ENCODE data around the gene PFDN6. TPM values are rescaled to one million over a fixed set of nuclear protein-coding genes. Genes with fewer than 3 reads are reported as not detected.
A peak's percentile ranks its signal among the peaks of the same experiment; 100 is the strongest.

The PFDN6 gene
- total and polyA plus RNA-seq, 9 of the 15 experiments (the other 6 are each of a cell fraction or from before 2014, with no cell fraction given) = 6.8 to 475 (median 216) TPM

GRCh38 chr6:33313709-33314514 is 24.5 kb downstream of the PFDN6 start, which contains the start of gene TAPBP (continued):
- TF ChIP-seq, protein P1, sequence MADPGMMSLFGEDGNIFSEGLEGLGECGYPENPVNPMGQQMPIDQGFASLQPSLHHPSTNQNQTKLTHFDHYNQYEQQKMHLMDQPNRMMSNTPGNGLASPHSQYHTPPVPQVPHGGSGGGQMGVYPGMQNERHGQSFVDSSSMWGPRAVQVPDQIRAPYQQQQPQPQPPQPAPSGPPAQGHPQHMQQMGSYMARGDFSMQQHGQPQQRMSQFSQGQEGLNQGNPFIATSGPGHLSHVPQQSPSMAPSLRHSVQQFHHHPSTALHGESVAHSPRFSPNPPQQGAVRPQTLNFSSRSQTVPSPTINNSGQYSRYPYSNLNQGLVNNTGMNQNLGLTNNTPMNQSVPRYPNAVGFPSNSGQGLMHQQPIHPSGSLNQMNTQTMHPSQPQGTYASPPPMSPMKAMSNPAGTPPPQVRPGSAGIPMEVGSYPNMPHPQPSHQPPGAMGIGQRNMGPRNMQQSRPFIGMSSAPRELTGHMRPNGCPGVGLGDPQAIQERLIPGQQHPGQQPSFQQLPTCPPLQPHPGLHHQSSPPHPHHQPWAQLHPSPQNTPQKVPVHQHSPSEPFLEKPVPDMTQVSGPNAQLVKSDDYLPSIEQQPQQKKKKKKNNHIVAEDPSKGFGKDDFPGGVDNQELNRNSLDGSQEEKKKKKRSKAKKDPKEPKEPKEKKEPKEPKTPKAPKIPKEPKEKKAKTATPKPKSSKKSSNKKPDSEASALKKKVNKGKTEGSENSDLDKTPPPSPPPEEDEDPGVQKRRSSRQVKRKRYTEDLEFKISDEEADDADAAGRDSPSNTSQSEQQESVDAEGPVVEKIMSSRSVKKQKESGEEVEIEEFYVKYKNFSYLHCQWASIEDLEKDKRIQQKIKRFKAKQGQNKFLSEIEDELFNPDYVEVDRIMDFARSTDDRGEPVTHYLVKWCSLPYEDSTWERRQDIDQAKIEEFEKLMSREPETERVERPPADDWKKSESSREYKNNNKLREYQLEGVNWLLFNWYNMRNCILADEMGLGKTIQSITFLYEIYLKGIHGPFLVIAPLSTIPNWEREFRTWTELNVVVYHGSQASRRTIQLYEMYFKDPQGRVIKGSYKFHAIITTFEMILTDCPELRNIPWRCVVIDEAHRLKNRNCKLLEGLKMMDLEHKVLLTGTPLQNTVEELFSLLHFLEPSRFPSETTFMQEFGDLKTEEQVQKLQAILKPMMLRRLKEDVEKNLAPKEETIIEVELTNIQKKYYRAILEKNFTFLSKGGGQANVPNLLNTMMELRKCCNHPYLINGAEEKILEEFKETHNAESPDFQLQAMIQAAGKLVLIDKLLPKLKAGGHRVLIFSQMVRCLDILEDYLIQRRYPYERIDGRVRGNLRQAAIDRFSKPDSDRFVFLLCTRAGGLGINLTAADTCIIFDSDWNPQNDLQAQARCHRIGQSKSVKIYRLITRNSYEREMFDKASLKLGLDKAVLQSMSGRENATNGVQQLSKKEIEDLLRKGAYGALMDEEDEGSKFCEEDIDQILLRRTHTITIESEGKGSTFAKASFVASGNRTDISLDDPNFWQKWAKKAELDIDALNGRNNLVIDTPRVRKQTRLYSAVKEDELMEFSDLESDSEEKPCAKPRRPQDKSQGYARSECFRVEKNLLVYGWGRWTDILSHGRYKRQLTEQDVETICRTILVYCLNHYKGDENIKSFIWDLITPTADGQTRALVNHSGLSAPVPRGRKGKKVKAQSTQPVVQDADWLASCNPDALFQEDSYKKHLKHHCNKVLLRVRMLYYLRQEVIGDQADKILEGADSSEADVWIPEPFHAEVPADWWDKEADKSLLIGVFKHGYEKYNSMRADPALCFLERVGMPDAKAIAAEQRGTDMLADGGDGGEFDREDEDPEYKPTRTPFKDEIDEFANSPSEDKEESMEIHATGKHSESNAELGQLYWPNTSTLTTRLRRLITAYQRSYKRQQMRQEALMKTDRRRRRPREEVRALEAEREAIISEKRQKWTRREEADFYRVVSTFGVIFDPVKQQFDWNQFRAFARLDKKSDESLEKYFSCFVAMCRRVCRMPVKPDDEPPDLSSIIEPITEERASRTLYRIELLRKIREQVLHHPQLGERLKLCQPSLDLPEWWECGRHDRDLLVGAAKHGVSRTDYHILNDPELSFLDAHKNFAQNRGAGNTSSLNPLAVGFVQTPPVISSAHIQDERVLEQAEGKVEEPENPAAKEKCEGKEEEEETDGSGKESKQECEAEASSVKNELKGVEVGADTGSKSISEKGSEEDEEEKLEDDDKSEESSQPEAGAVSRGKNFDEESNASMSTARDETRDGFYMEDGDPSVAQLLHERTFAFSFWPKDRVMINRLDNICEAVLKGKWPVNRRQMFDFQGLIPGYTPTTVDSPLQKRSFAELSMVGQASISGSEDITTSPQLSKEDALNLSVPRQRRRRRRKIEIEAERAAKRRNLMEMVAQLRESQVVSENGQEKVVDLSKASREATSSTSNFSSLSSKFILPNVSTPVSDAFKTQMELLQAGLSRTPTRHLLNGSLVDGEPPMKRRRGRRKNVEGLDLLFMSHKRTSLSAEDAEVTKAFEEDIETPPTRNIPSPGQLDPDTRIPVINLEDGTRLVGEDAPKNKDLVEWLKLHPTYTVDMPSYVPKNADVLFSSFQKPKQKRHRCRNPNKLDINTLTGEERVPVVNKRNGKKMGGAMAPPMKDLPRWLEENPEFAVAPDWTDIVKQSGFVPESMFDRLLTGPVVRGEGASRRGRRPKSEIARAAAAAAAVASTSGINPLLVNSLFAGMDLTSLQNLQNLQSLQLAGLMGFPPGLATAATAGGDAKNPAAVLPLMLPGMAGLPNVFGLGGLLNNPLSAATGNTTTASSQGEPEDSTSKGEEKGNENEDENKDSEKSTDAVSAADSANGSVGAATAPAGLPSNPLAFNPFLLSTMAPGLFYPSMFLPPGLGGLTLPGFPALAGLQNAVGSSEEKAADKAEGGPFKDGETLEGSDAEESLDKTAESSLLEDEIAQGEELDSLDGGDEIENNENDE (IDR thresholded peaks at IDR 0.05; ENCODE audit: low read depth, low read length) = no peak
- TF ChIP-seq CREM (IDR thresholded peaks at IDR 0.05; ENCODE audit: low read depth) (peak; percentile 20; the same call in 1 of the 2 replicates), XRCC5 (IDR thresholded peaks at IDR 0.05; ENCODE audit: low read depth, low read length) (no peak), PYGO2 (tag; IDR thresholded peaks at IDR 0.05) (no peak), ZNF311 (CRISPR knock-in tag; IDR thresholded peaks at IDR 0.05) (no peak), ARID3B (CRISPR knock-in tag; IDR thresholded peaks at IDR 0.05; ENCODE audit: borderline replicate concordance) (no peak), STAT5A (IDR thresholded peaks at IDR 0.05; ENCODE audit: borderline replicate concordance, low read length) (no peak), TCF3 (CRISPR knock-in tag; IDR thresholded peaks at IDR 0.05) (0 out of 2 replicates have a peak, but pooled peaks have one; percentile 12), ZBTB7A (IDR thresholded peaks at IDR 0.05; ENCODE audit: borderline replicate concordance, control insufficient read depth, low read depth, low read length) (peak; percentile 35; the same call in 1 of the 2 replicates), HMG20B (CRISPR knock-in tag; IDR thresholded peaks at IDR 0.05) (no peak), MTA2 (IDR thresholded peaks at IDR 0.05; ENCODE audit: low read depth) (no peak)
- TF ChIP-seq, protein P2, sequence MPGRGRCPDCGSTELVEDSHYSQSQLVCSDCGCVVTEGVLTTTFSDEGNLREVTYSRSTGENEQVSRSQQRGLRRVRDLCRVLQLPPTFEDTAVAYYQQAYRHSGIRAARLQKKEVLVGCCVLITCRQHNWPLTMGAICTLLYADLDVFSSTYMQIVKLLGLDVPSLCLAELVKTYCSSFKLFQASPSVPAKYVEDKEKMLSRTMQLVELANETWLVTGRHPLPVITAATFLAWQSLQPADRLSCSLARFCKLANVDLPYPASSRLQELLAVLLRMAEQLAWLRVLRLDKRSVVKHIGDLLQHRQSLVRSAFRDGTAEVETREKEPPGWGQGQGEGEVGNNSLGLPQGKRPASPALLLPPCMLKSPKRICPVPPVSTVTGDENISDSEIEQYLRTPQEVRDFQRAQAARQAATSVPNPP (IDR thresholded peaks at IDR 0.05; ENCODE audit: borderline replicate concordance, insufficient read depth, insufficient read length) = no peak

All from K562 (cell line).